Myocyte (in vitro differentiated cells): ENCODE measurements around the gene TGIF2LY. TPM values are rescaled to one million over a fixed set of nuclear protein-coding genes. Genes with fewer than 3 reads are reported as not detected.
"Not testable (repeated sequence)": the region's sequence is repeated elsewhere in the genome, so short reads cannot be mapped to it uniquely, and the experiment has no call there.

Experiments
- DNase-seq: peaks from one replicate; pipeline ENCODE4 v3.0.0-alpha.2; 2012; ENCODE audit warnings: low read depth
- polyA plus RNA-seq: library from polyadenylated mRNA; unstranded; fragments of >200 nt; gene quantifications from one replicate; pipeline ENCODE4 v1.2.1, GENCODE V29; 2012; ENCODE audit warnings: missing spikeins
- total RNA-seq: library from RNA; depleted of rRNA; stranded (reverse); fragments of >200 nt; gene quantifications from 2 replicates; pipeline ENCODE4 v1.2.3, GENCODE V29; 2014

Gene TGIF2LY
- total RNA-seq = not detected in 2 replicates
- polyA plus RNA-seq = not detected

GRCh38 chrY:3578767-3579166 lies at the start of gene TGIF2LY:
TGIF2LY (plus strand) TSS chrY:3579067; CDS start chrY:3579245, 178 bp downstream.
- DNase-seq = not testable (repeated sequence)
